Prostate gland (tissue), 2 donors: Measurements from ENCODE around the gene CD27.

Source experiments
- CTCF ChIP-seq, 4 experiments: fragments of 200-600 bp in 2 of 4; fragments of 450-650 bp in 2 of 4; sonication (generic) in 2 of 4; IDR thresholded peaks; 1 replicate in 3 of 4; 2 replicates in 1 of 4; pipeline ENCODE4 v1.5.1; 2016 to 2019; ENCODE audit warnings: antibody characterized with exemption in 4 of 4, mild to moderate bottlenecking in 2 of 4, moderate library complexity in 2 of 4
- POLR2AphosphoS5 ChIP-seq: sonication (generic); formaldehyde crosslinking; IDR thresholded peaks from one replicate; pipeline ENCODE4 v1.6.1; 2017; ENCODE audit warnings: antibody characterized with exemption

GRCh38 chr12:6462234-6462995 is 17.7 kb downstream of the CD27 start:
- TF ChIP-seq POLR2AphosphoS5 (no peak), CTCF (IDR thresholded peaks at IDR 0.05) (no peak)
